ENCODE data around the gene PEG3. TPM values are rescaled to one million over a fixed set of nuclear protein-coding genes. Genes with fewer than 3 reads are reported as not detected.

Gene PEG3
- total and polyA plus RNA-seq, 2 of the 4 experiments (the other 2 are of a cell fraction) = not detected

DNA sequence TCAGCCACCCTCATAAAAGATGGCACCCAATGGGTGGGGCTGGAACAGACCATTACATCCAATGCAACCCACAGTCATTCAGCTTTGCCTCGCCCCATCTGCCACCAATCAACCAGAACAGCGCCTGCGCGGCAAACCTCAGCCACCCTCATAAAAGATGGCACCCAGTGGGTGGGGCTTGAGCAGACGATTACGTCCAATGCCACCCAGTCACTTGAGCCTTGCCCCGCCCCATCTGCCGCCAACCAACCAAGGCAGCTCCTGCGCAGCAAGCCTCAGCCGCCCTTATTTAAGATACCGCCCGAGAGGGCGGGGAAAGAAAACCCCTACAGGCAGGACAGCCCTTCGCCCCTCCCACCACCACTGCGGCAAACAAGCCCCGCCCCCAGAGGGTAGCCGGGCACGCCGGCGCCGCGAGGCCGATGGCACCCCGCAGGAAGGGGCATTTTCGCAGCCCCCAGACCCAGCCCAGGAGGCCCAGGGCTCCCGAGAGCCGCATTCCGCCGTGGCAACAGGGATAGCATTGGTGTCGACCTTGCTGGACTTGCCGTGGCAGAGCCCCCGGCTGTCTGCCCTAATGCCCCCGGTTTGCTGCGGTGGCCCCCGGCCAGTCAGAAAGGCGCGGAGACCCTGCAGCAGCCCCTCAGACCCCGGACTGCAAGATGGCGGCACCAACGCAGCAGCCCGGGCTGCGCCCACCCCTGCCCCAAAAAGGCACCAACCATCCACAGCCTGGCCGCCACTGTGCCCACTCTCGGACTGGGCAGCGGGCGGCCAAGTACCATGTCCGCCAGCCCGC is 675 bp downstream of the PEG3 start:
- H3K9me3 ChIP-seq (ENCODE audit: control insufficient read depth, insufficient read depth, low read length) = peaks cover 44% of the 10 kb centered on the region

More for the DNA sequence above, 675 bp downstream of the PEG3 start:
- H2BK5ac ChIP-seq (ENCODE audit: low read depth, low read length, poor library complexity, severe bottlenecking) = no peak overlapping the region
- in situ Hi-C loops (cut with MboI; ENCODE audit: low sequenced_read_pairs) = no loop called here
- H2BK15ac ChIP-seq (ENCODE audit: low read depth, low read length) = no peak overlapping the region
- no peaks in the 10 kb centered on the region for H3K27me3 ChIP-seq (ENCODE audit: control insufficient read depth, insufficient read depth, low read length)
- H2AK5ac ChIP-seq (ENCODE audit: low read depth, low read length) = no peak overlapping the region
- POLR2A ChIA-PET (ENCODE audit: unreplicated experiment) = no interaction called here
- no peak overlapping the region for H2BK120ac ChIP-seq (ENCODE audit: low read depth, low read length)
- dilution Hi-C loops (cut with HindIII; ENCODE audit: low sequenced_read_pairs, unreplicated experiment) = no loop called here
- no peak overlapping the region for H2AFZ ChIP-seq (replicated peaks; ENCODE audit: low read length, poor library complexity)
- WGBS, 2 experiments (ENCODE audit: extremely low coverage in 2 of 2, insufficient read length in 1 of 2) = 36% methylated on average over 20 of the region's 48 CpGs; no CpG with 5 or more reads in 1 of the 2 experiments
- no peak overlapping the region for H3K18ac ChIP-seq (ENCODE audit: low read depth, low read length)
- H2AK9ac ChIP-seq (replicated peaks; ENCODE audit: low read depth, low read length, poor library complexity) = no peak overlapping the region
- no peak overlapping the region for H3K27ac ChIP-seq (ENCODE audit: insufficient read depth, low read length)
- H3K9ac ChIP-seq (ENCODE audit: low read depth, low read length) = no peak overlapping the region
- TF ChIP-seq USF2 (IDR thresholded peaks at IDR 0.05; ENCODE audit: low read depth, low read length) (no peak), RCOR1 (IDR thresholded peaks at IDR 0.05; ENCODE audit: insufficient replicate concordance, low read length) (no peak), RFX5 (IDR thresholded peaks at IDR 0.05; ENCODE audit: low read depth, low read length) (no peak)
- DNase-seq = no peak
- H3K4me3 ChIP-seq (ENCODE audit: insufficient read depth, low read depth, low read length) = no peak overlapping the region
- H3K4me1 ChIP-seq (ENCODE audit: control insufficient read depth, insufficient read depth, low read length) = no peaks in the 10 kb centered on the region
- no peak overlapping the region for H3K4me2 ChIP-seq (ENCODE audit: low read depth, low read length)
- H4K8ac ChIP-seq (ENCODE audit: low read depth in 2 of 2, low read length in 2 of 2) = no peak overlapping the region
- CTCF ChIA-PET = no interaction called here
- H4K5ac ChIP-seq (ENCODE audit: low read depth, low read length) = no peak overlapping the region
- no peak overlapping the region for H3K23ac ChIP-seq (ENCODE audit: low read depth, low read length)
- H3K9me1 ChIP-seq (ENCODE audit: insufficient read depth, low read length) = no peaks in the 10 kb centered on the region
- H3K14ac ChIP-seq (replicated peaks; ENCODE audit: low read depth, low read length) = no peak overlapping the region
- H2BK20ac ChIP-seq (ENCODE audit: low read depth, low read length) = no peak overlapping the region
- no TSS peak for BruUV-seq (replicated peaks)
- no peak overlapping the region for H4K91ac ChIP-seq (ENCODE audit: insufficient read depth, low read depth, low read length)
- ATAC-seq (ENCODE audit: low read depth) = no peak; the same call in 1 of the 2 replicates
- no peak overlapping the region for H3K56ac ChIP-seq (ENCODE audit: extremely low read depth, insufficient read depth, low read length)
- H4K20me1 ChIP-seq (ENCODE audit: insufficient read depth, low read length) = no peaks in the 10 kb centered on the region
- no peaks in the 10 kb centered on the region for H3K36me3 ChIP-seq (ENCODE audit: control insufficient read depth, insufficient read depth, low read length)
- intact Hi-C loops (cut with micrococcal nuclease) = no loop called here
- no peaks in the 10 kb centered on the region for H3K79me1 ChIP-seq (ENCODE audit: low read depth in 1 of 2, low read length in 2 of 2)
- no peak overlapping the region for H3K4ac ChIP-seq (ENCODE audit: low read depth, low read length)

All from IMR-90 (cell line).